H1 (cell line): ENCODE results near the gene ANKFY1. TPM values are rescaled to one million over a fixed set of nuclear protein-coding genes. Genes with fewer than 3 reads are reported as not detected.

Experiments used
- CTCF ChIA-PET: fragments of 300-600 bp; sonication (Branson Sonifier 250); formaldehyde crosslinking; loops from one replicate; lab custom pipeline; 2021; ENCODE audit not compliant: partially characterized antibody; lab: Charles Lee
- POLR2A ChIA-PET: fragments of 300-600 bp; sonication (Branson Sonifier 250); formaldehyde crosslinking; loops from one replicate; lab custom pipeline; 2021; ENCODE audit warnings: inconsistent platforms; ENCODE audit not compliant: partially characterized antibody; lab: Charles Lee
- DNase-seq, 2 experiments: peaks; one replicate each; pipeline versions ENCODE4 v3.0.0 to v3.0.0-alpha.2; 2010 to 2022; ENCODE audit warnings: low spot score in 2 of 2, low read depth in 1 of 2, mixed read lengths in 1 of 2
- FAIRE-seq: peaks from 2 replicates; lab custom pipeline; 2011; peaks lifted over from hg19 to GRCh38; lab: Jason Lieb, UNC
- H2AFZ ChIP-seq: 2 replicates; pipeline ENCODE4 v1.8.1; 2012; ENCODE audit warnings: low read length, inconsistent platforms
- H2AK5ac ChIP-seq: 2 replicates; pipeline ENCODE4 v1.6.1; 2013; ENCODE audit warnings: low read depth, low read length
- H2BK120ac ChIP-seq: replicated peaks from 2 replicates; pipeline ENCODE3; 2013; ENCODE audit warnings: low read depth, low read length, inconsistent platforms
- H2BK12ac ChIP-seq: 2 replicates; pipeline ENCODE4 v1.6.1; 2013; ENCODE audit warnings: low read depth, low read length
- H2BK15ac ChIP-seq: 2 replicates; pipeline ENCODE4 v1.6.1; 2013; ENCODE audit warnings: low read length
- H2BK20ac ChIP-seq: 2 replicates; pipeline ENCODE4 v1.6.1; 2013; ENCODE audit warnings: low read length
- H2BK5ac ChIP-seq: 2 replicates; pipeline ENCODE4 v1.6.1; 2013; ENCODE audit warnings: low read depth, low read length
- H3K14ac ChIP-seq: 2 replicates; pipeline ENCODE4 v1.6.1; 2013; ENCODE audit warnings: inconsistent platforms; ENCODE audit not compliant: insufficient read length
- H3K18ac ChIP-seq: 2 replicates; pipeline ENCODE4 v1.6.1; 2013; ENCODE audit warnings: low read length; ENCODE audit errors: extremely low read depth
- H3K23ac ChIP-seq: 2 replicates; pipeline ENCODE4 v1.6.1; 2013; ENCODE audit warnings: inconsistent platforms; ENCODE audit not compliant: insufficient read length
- H3K23me2 ChIP-seq: 2 replicates; pipeline ENCODE4 v1.6.1; 2013; ENCODE audit warnings: low read depth, low read length
- H3K27ac ChIP-seq: 2 replicates; pipeline ENCODE4 v1.6.1; 2011; ENCODE audit warnings: low read depth, low read length, inconsistent platforms
- H3K27me3 ChIP-seq, 4 experiments: replicated peaks in 1 of 4; 1 replicate in 1 of 4; 2 replicates in 3 of 4; pipeline versions ENCODE4 v1.6.1 to v1.8.1; 2011 to 2013; ENCODE audit warnings: low read length in 3 of 4, mild to moderate bottlenecking in 3 of 4, inconsistent platforms in 2 of 4, mixed read lengths in 2 of 4, moderate library complexity in 1 of 4; ENCODE audit not compliant: control insufficient read depth in 3 of 4, insufficient read depth in 3 of 4; ENCODE audit errors: extremely low read depth in 1 of 4
- H3K36me3 ChIP-seq, 4 experiments: 2 replicates each; pipeline versions ENCODE4 v1.6.1 to v1.8.1; 2011 to 2013; ENCODE audit warnings: mild to moderate bottlenecking in 4 of 4, low read length in 3 of 4, moderate library complexity in 2 of 4, control low read depth in 1 of 4, inconsistent platforms in 1 of 4; ENCODE audit not compliant: insufficient read depth in 4 of 4, control insufficient read depth in 2 of 4
- H3K4ac ChIP-seq: replicated peaks from 2 replicates; pipeline ENCODE3; 2013; ENCODE audit warnings: low read length, low read depth, mixed read lengths, inconsistent platforms; ENCODE audit not compliant: insufficient read length
- H3K4me1 ChIP-seq, 4 experiments: replicated peaks in 1 of 4; 1 replicate in 1 of 4; 2 replicates in 3 of 4; pipeline versions ENCODE4 v1.6.1 to v1.8.1; 2011 to 2013; ENCODE audit warnings: low read length in 3 of 4, inconsistent platforms in 2 of 4, mixed read lengths in 1 of 4; ENCODE audit not compliant: insufficient read depth in 4 of 4, control insufficient read depth in 3 of 4
- H3K4me2 ChIP-seq, 2 experiments: 2 replicates each; pipeline versions ENCODE4 v1.6.1 to v1.8.1; 2011 to 2013; ENCODE audit warnings: low read depth in 2 of 2, low read length in 2 of 2, control low read depth in 1 of 2, inconsistent platforms in 1 of 2, mild to moderate bottlenecking in 1 of 2; ENCODE audit not compliant: insufficient read depth in 1 of 2
- H3K4me3 ChIP-seq, 4 experiments: fragments of 200-600, 300-600 bp in 1 of 4; sonication (generic), shearing (Covaris generic), sonication (Bioruptor Twin) in 1 of 4; 2 replicates each; pipeline versions ENCODE4 v1.5.1 to v1.8.1; 2011 to 2016; ENCODE audit warnings: low read length in 4 of 4, low read depth in 3 of 4, control low read depth in 2 of 4, inconsistent platforms in 2 of 4, mild to moderate bottlenecking in 2 of 4, mixed read lengths in 1 of 4, moderate library complexity in 1 of 4; ENCODE audit not compliant: insufficient read depth in 2 of 4; ENCODE audit errors: extremely low read depth in 1 of 4
- H3K56ac ChIP-seq: replicated peaks from 2 replicates; pipeline ENCODE3; 2013; ENCODE audit warnings: low read depth, mild to moderate bottlenecking, mixed read lengths, low read length, inconsistent platforms; ENCODE audit not compliant: insufficient read length
- H3K79me1 ChIP-seq: 2 replicates; pipeline ENCODE4 v1.6.1; 2013; ENCODE audit warnings: low read depth, low read length, control low read depth
- H3K79me2 ChIP-seq, 2 experiments: 2 replicates each; pipeline versions ENCODE4 v1.6.1 to v1.8.1; 2012 to 2013; ENCODE audit warnings: low read length in 2 of 2, mild to moderate bottlenecking in 2 of 2, inconsistent platforms in 1 of 2; ENCODE audit not compliant: insufficient read depth in 2 of 2, control insufficient read depth in 1 of 2
- H3K9ac ChIP-seq, 4 experiments: replicated peaks in 1 of 4; 1 replicate in 1 of 4; 2 replicates in 3 of 4; pipeline versions ENCODE4 v1.6.1 to v1.8.1; 2011 to 2013; ENCODE audit warnings: low read depth in 3 of 4, low read length in 3 of 4, control low read depth in 2 of 4, mild to moderate bottlenecking in 2 of 4, moderate library complexity in 2 of 4, inconsistent platforms in 1 of 4; ENCODE audit errors: extremely low read depth in 1 of 4
- H3K9me3 ChIP-seq, 2 experiments: 2 replicates each; pipeline versions ENCODE4 v1.6.1 to v1.8.1; 2012 to 2013; ENCODE audit warnings: mild to moderate bottlenecking in 2 of 2, moderate library complexity in 2 of 2, control low read depth in 1 of 2, inconsistent platforms in 1 of 2, low read depth in 1 of 2, low read length in 1 of 2, mixed read lengths in 1 of 2; ENCODE audit not compliant: insufficient read depth in 2 of 2
- H4K20me1 ChIP-seq, 2 experiments: replicated peaks in 1 of 2; 2 replicates each; pipeline versions ENCODE3 to v1.8.1; 2011 to 2013; ENCODE audit warnings: inconsistent platforms in 2 of 2, low read length in 2 of 2, mild to moderate bottlenecking in 1 of 2; ENCODE audit not compliant: insufficient read depth in 2 of 2, control insufficient read depth in 1 of 2
- H4K5ac ChIP-seq: 2 replicates; pipeline ENCODE4 v1.6.1; 2013; ENCODE audit warnings: low read length, low read depth, mixed read lengths, inconsistent platforms; ENCODE audit not compliant: insufficient read length
- H4K8ac ChIP-seq: 2 replicates; pipeline ENCODE4 v1.8.0; 2013; ENCODE audit warnings: mild to moderate bottlenecking, moderate library complexity, low read length, inconsistent platforms; ENCODE audit not compliant: insufficient read depth; ENCODE audit errors: extremely low read depth
- H4K91ac ChIP-seq: replicated peaks from 2 replicates; pipeline ENCODE3; 2013; ENCODE audit warnings: low read length, mixed read lengths, inconsistent platforms; ENCODE audit not compliant: insufficient read length
- BACH1 ChIP-seq: IDR thresholded peaks from 2 replicates; pipeline ENCODE4 v1.6.1; 2012; ENCODE audit warnings: low read length, improper control_type of control experiment
- BRCA1 ChIP-seq: IDR thresholded peaks from 2 replicates; pipeline ENCODE4 v1.6.1; 2012; ENCODE audit warnings: low read depth, low read length, improper control_type of control experiment
- CTCF ChIP-seq, 3 experiments: IDR thresholded peaks; 1 replicate in 2 of 3; 2 replicates in 1 of 3; pipeline versions ENCODE4 v1.5.1 to v1.6.1; 2011; ENCODE audit warnings: low read length in 3 of 3, mild to moderate bottlenecking in 3 of 3, inconsistent platforms in 2 of 3, low read depth in 1 of 3, moderate library complexity in 1 of 3; ENCODE audit not compliant: insufficient read depth in 1 of 3; ENCODE audit errors: control extremely low read depth in 1 of 3
- GABPA ChIP-seq: IDR thresholded peaks from 2 replicates; pipeline ENCODE4 v1.6.1; 2011; ENCODE audit warnings: mild to moderate bottlenecking, low read length, moderate library complexity, borderline replicate concordance; ENCODE audit not compliant: insufficient read depth
- POLR2AphosphoS5 ChIP-seq: IDR thresholded peaks from 2 replicates; pipeline ENCODE4 v1.6.1; 2011; ENCODE audit warnings: low read depth, low read length
- RAD21 ChIP-seq, 2 experiments: IDR thresholded peaks in 1 of 2; conservative IDR thresholded peaks in 1 of 2; 2 replicates each; pipeline ENCODE4 v1.6.1; 2011; ENCODE audit warnings: low read depth in 2 of 2, low read length in 2 of 2, improper control_type of control experiment in 1 of 2, inconsistent platforms in 1 of 2, mild to moderate bottlenecking in 1 of 2, moderate library complexity in 1 of 2
- SIX5 ChIP-seq: IDR thresholded peaks from 2 replicates; pipeline ENCODE4 v1.6.1; 2011; ENCODE audit warnings: mild to moderate bottlenecking, low read depth, low read length
- WGBS, 2 experiments: shearing (Covaris generic) in 1 of 2; methylation state at CpG; one replicate each; pipeline versions ENCODE4 v1.1.6 to v1.1.7; 2013 to 2015; ENCODE audit warnings: low lambda C conversion rate in 2 of 2, mixed read lengths in 2 of 2, inconsistent platforms in 1 of 2, low coverage in 1 of 2, missing lambda C conversion rate in 1 of 2; ENCODE audit not compliant: insufficient replicate concordance in 2 of 2, insufficient coverage in 1 of 2, insufficient read length in 1 of 2; ENCODE audit errors: extremely low coverage in 1 of 2, missing lambda C conversion rate in 1 of 2; 5-methylcytosine and 5-hydroxymethylcytosine counted together
- polyA plus RNA-seq, 7 experiments: library from polyadenylated mRNA; depleted of rRNA in 3 of 7; stranded (reverse) in 5 of 7; unstranded in 2 of 7; fragments of >200 nt in 5 of 7; fragments of 200-250 nt in 2 of 7; gene quantifications; 1 replicate in 5 of 7; 2 replicates in 1 of 7; 4 replicates in 1 of 7; pipeline versions ENCODE4 v1.2.1 to v1.2.3, GENCODE V29; 2011 to 2013; ENCODE audit warnings: missing spikeins in 2 of 7, mixed read lengths in 2 of 7
- total RNA-seq: library from RNA; stranded (reverse); fragmentation: NEBNext Ultra II Directional; extraction: Animal tissue kit (Norgen Biotek cat#: 25700); gene quantifications from 2 replicates; pipeline ENCODE4 v1.2.1, GENCODE V29; 2021

ANKFY1 gene
- total and polyA plus RNA-seq, 2 of the 8 experiments (the other 6 are each of a cell fraction or from before 2014, with no cell fraction given) = 28.3 to 45.3 TPM

DNA sequence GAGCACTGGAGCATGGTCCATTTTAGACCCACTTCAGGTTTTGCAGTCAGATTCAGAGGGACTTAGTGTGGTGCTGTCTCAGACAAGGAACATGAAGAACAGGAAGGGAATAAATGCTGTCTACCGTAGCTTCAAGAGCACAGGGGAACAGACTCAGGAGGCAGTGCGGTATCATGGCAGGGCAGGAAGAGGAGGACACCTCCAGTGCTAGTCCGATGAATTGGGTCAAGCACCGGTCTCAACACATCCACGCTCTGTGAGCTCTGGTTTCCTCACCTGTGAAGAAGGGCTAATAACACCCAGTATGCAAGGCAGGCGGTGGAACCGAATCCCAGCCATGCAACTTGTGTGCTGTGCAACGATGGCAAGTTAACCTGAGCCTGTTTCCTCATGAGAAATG, 3.6 kb upstream of the ANKFY1 start:
- no peak overlapping the region for H3K27ac ChIP-seq
- no peak overlapping the region for H2BK20ac ChIP-seq
- H3K9ac ChIP-seq = no peak overlapping the region
- H2AK5ac ChIP-seq = peak overlapping the region; percentile 77
- H3K79me2 ChIP-seq = peaks cover 8 to 11% of the 10 kb centered on the region in 2 experiments
- H4K20me1 ChIP-seq = peaks cover 6 to 10% of the 10 kb centered on the region in 2 experiments
- peaks cover 5 to 33% (median 18%) of the 10 kb centered on the region in 4 experiments; a peak in 6 of 8 replicates for H3K36me3 ChIP-seq
- no peak overlapping the region for H2BK15ac ChIP-seq
- POLR2A ChIA-PET = interaction anchor here (1.1 to 1.3 kb wide), 6 partner anchors 9 to 127 kb away, joined by 3 to 4 read pairs (median 3); no protein-coding TSS in a partner anchor
- no peak overlapping the region for H4K91ac ChIP-seq
- no peak overlapping the region for H3K4me2 ChIP-seq
- H3K27me3 ChIP-seq = no peaks in the 10 kb centered on the region
- H3K79me1 ChIP-seq = peaks cover 8% of the 10 kb centered on the region
- H3K18ac ChIP-seq = no peak overlapping the region
- 92% methylated on average over 8 of the region's 8 CpGs; no CpG with 5 or more reads in 1 of the 2 experiments for WGBS, 2 experiments
- no peak overlapping the region for H2BK120ac ChIP-seq
- no peak overlapping the region for H3K23ac ChIP-seq
- peaks cover 0 to 11% (median 4%) of the 10 kb centered on the region in 4 experiments for H3K4me1 ChIP-seq
- peaks cover 10% of the 10 kb centered on the region; the same call in 1 of the 2 replicates for H3K23me2 ChIP-seq
- no peak overlapping the region for H4K5ac ChIP-seq
- CTCF ChIA-PET = interaction anchor here (1.0 to 1.7 kb wide), 6 partner anchors 9 to 144 kb away, joined by 3 to 5 read pairs (median 4); no protein-coding TSS in a partner anchor
- no peak overlapping the region for H3K4me3 ChIP-seq
- no peak overlapping the region for H2AFZ ChIP-seq
- H2BK5ac ChIP-seq = no peak overlapping the region
- H3K4ac ChIP-seq = no peak overlapping the region
- H2BK12ac ChIP-seq = no peak overlapping the region
- H3K56ac ChIP-seq = no peak overlapping the region
- H4K8ac ChIP-seq = no peak overlapping the region
- H3K9me3 ChIP-seq = no peaks in the 10 kb centered on the region
- no peak for TF ChIP-seq SIX5
- no peak for TF ChIP-seq BRCA1
- TF ChIP-seq POLR2AphosphoS5 = peak; percentile 71
- no peak for TF ChIP-seq CTCF (IDR thresholded peaks at IDR 0.05; ENCODE audit: control extremely low read depth in 1 of 3, insufficient read depth in 1 of 3, low read depth in 1 of 3, low read length in 3 of 3)
- TF ChIP-seq GABPA = no peak
- no peak for TF ChIP-seq RAD21 (IDR thresholded peaks at IDR 0.05 in 1 of 2, conservative IDR thresholded peaks at IDR 0.05 in 1 of 2; ENCODE audit: low read depth in 2 of 2, low read length in 2 of 2)
- no peak for TF ChIP-seq BACH1
- DNase-seq (no peak), FAIRE-seq (no peak)
- H3K14ac ChIP-seq = no peak overlapping the region
